HUES48 (cell line): Measurements from ENCODE around the gene DIP2B.
"Not testable (repeated sequence)": the region's sequence is repeated elsewhere in the genome, so short reads cannot be mapped to it uniquely, and the experiment has no call there.

ENCODE experiments used
- H3K27ac ChIP-seq: one replicate; pipeline ENCODE4 v1.7.0; 2013; ENCODE audit warnings: low read depth, low read length, inconsistent platforms
- H3K27me3 ChIP-seq: 2 replicates; pipeline ENCODE4 v1.6.1; 2013; ENCODE audit warnings: mild to moderate bottlenecking, low read length; ENCODE audit not compliant: control insufficient read depth, insufficient read depth
- H3K36me3 ChIP-seq: 2 replicates; pipeline ENCODE4 v1.6.1; 2013; ENCODE audit warnings: low read length; ENCODE audit not compliant: control insufficient read depth, insufficient read depth
- H3K4me1 ChIP-seq: 2 replicates; pipeline ENCODE4 v1.6.1; 2013; ENCODE audit warnings: mild to moderate bottlenecking, low read length; ENCODE audit not compliant: control insufficient read depth, insufficient read depth
- H3K4me3 ChIP-seq: 2 replicates; pipeline ENCODE4 v1.5.1; 2013; ENCODE audit warnings: mild to moderate bottlenecking, low read depth, low read length
- H3K9ac ChIP-seq: 2 replicates; pipeline ENCODE4 v1.6.1; 2013; ENCODE audit warnings: mild to moderate bottlenecking, low read depth, low read length, moderate library complexity
- H3K9me3 ChIP-seq: 2 replicates; pipeline ENCODE4 v1.6.1; 2013; ENCODE audit warnings: low read length; ENCODE audit not compliant: control insufficient read depth, insufficient read depth

Gene DIP2B

GRCh38 chr12:50537538-50537919 lies 32.7 kb downstream of the DIP2B start:
- H3K27me3 ChIP-seq = no peaks in the 10 kb centered on the region
- peaks cover 27% of the 10 kb centered on the region for H3K4me1 ChIP-seq
- H3K9ac ChIP-seq = no peak overlapping the region
- H3K9me3 ChIP-seq = no peaks in the 10 kb centered on the region
- no peaks in the 10 kb centered on the region for H3K36me3 ChIP-seq
- no peak overlapping the region for H3K27ac ChIP-seq
- no peak overlapping the region for H3K4me3 ChIP-seq

- Histone ChIP-seq H3K27ac (no peak overlapping the region), H3K9me3 (no peaks in the 10 kb centered on the region), H3K4me1 (peaks cover 21% of the 10 kb centered on the region), H3K36me3 (no peaks in the 10 kb centered on the region), H3K9ac (no peak overlapping the region), H3K4me3 (no peak overlapping the region), H3K27me3 (no peaks in the 10 kb centered on the region)
These were observed 33.4 kb downstream of the DIP2B start for GRCh38 chr12:50538182-50538581.

GRCh38 chr12:50541139-50541538 lies 36.4 kb downstream of the DIP2B start:
- H3K27me3 ChIP-seq = no peaks in the 10 kb centered on the region
- H3K9ac ChIP-seq = no peak overlapping the region
- H3K4me3 ChIP-seq = no peak overlapping the region
- H3K4me1 ChIP-seq = peaks cover 28% of the 10 kb centered on the region
- H3K36me3 ChIP-seq = no peaks in the 10 kb centered on the region
- no peaks in the 10 kb centered on the region for H3K9me3 ChIP-seq
- H3K27ac ChIP-seq = no peak overlapping the region

- Histone ChIP-seq H3K36me3 (no peaks in the 10 kb centered on the region), H3K4me3 (no peak overlapping the region), H3K9me3 (no peaks in the 10 kb centered on the region), H3K4me1 (peaks cover 32% of the 10 kb centered on the region), H3K27me3 (no peaks in the 10 kb centered on the region), H3K27ac (no peak overlapping the region), H3K9ac (no peak overlapping the region)
These were observed 37.7 kb downstream of the DIP2B start for GRCh38 chr12:50542448-50542847.

GRCh38 chr12:50543188-50543587 lies 38.4 kb downstream of the DIP2B start:
- H3K27me3 ChIP-seq, H3K27ac ChIP-seq, H3K4me3 ChIP-seq, H3K9me3 ChIP-seq, H3K9ac ChIP-seq, H3K36me3 ChIP-seq: not testable (repeated sequence)
- H3K4me1 ChIP-seq = peaks cover 24% of the 10 kb centered on the region

- no peak overlapping the region for H3K4me3 ChIP-seq
- H3K36me3 ChIP-seq = no peaks in the 10 kb centered on the region
- H3K27ac ChIP-seq = no peak overlapping the region
- no peaks in the 10 kb centered on the region for H3K9me3 ChIP-seq
- peaks cover 16% of the 10 kb centered on the region for H3K4me1 ChIP-seq
- H3K27me3 ChIP-seq = no peaks in the 10 kb centered on the region
- H3K9ac ChIP-seq = no peak overlapping the region
These were observed 40.4 kb downstream of the DIP2B start for GRCh38 chr12:50545213-50545612.

GRCh38 chr12:50545786-50546185 lies 41.0 kb downstream of the DIP2B start:
- Histone ChIP-seq H3K4me3 (no peak overlapping the region), H3K27me3 (no peaks in the 10 kb centered on the region), H3K36me3 (no peaks in the 10 kb centered on the region), H3K27ac (no peak overlapping the region), H3K4me1 (peaks cover 16% of the 10 kb centered on the region), H3K9ac (no peak overlapping the region), H3K9me3 (no peaks in the 10 kb centered on the region)

GRCh38 chr12:50546441-50547318 lies 41.9 kb downstream of the DIP2B start:
- no peaks in the 10 kb centered on the region for H3K9me3 ChIP-seq
- H3K4me1 ChIP-seq = peaks cover 16% of the 10 kb centered on the region
- no peak overlapping the region for H3K9ac ChIP-seq
- no peaks in the 10 kb centered on the region for H3K27me3 ChIP-seq
- no peak overlapping the region for H3K27ac ChIP-seq
- no peak overlapping the region for H3K4me3 ChIP-seq
- H3K36me3 ChIP-seq = no peaks in the 10 kb centered on the region

GRCh38 chr12:50547742-50548141 lies 43.0 kb downstream of the DIP2B start:
- Histone ChIP-seq H3K9ac (no peak overlapping the region), H3K4me1 (peaks cover 16% of the 10 kb centered on the region), H3K27me3 (no peaks in the 10 kb centered on the region), H3K9me3 (no peaks in the 10 kb centered on the region), H3K27ac (no peak overlapping the region), H3K4me3 (no peak overlapping the region), H3K36me3 (no peaks in the 10 kb centered on the region)

GRCh38 chr12:50549885-50550284 lies 45.1 kb downstream of the DIP2B start:
- H3K36me3 ChIP-seq = no peaks in the 10 kb centered on the region
- H3K27ac ChIP-seq = no peak overlapping the region

GRCh38 chr12:50550530-50551223 lies 45.9 kb downstream of the DIP2B start:
- peaks cover 18% of the 10 kb centered on the region for H3K4me1 ChIP-seq

More at GRCh38 chr12:50549885-50550284, 45.1 kb downstream of the DIP2B start:
- no peak overlapping the region for H3K9ac ChIP-seq
- H3K4me3 ChIP-seq = no peak overlapping the region
- H3K4me1 ChIP-seq = peaks cover 21% of the 10 kb centered on the region
- H3K9me3 ChIP-seq = no peaks in the 10 kb centered on the region
- H3K27me3 ChIP-seq = no peaks in the 10 kb centered on the region

More at GRCh38 chr12:50550530-50551223, 45.9 kb downstream of the DIP2B start:
- Histone ChIP-seq H3K27ac (no peak overlapping the region), H3K27me3 (no peaks in the 10 kb centered on the region), H3K9me3 (no peaks in the 10 kb centered on the region), H3K36me3 (no peaks in the 10 kb centered on the region), H3K4me3 (no peak overlapping the region), H3K9ac (no peak overlapping the region)
